Measurements from ENCODE around the gene COMP.

Gene COMP

GRCh38 chr19:18804643-18805042 lies 13.5 kb upstream of the COMP start:
- TF ChIP-seq CTCF (IDR thresholded peaks at IDR 0.05; ENCODE audit: low read depth, low read length, missing control alignments), result no peak
- Histone ChIP-seq H3K4me3 (ENCODE audit: low read depth, low read length) (no peak overlapping the region), H3K36me3 (replicated peaks) (no peaks in the 10 kb centered on the region), H3K27ac (no peak overlapping the region), H3K27me3 (replicated peaks) (peaks cover 6% of the 10 kb centered on the region)
- DNase-seq, result no peak
- in situ Hi-C loops (cut with HindIII; ENCODE audit: low pct_ligation_motif_present, low sequenced_read_pairs), result no loop called here

GRCh38 chr19:18804139-18804601 lies 13.1 kb upstream of the COMP start:
- DNase-seq, result no peak
- no peaks in the 10 kb centered on the region for H3K36me3 ChIP-seq (replicated peaks)
- H3K4me3 ChIP-seq (ENCODE audit: low read depth, low read length), result no peak overlapping the region
- in situ Hi-C loops (cut with HindIII; ENCODE audit: low pct_ligation_motif_present, low sequenced_read_pairs), result no loop called here
- H3K27ac ChIP-seq, result no peak overlapping the region
- H3K27me3 ChIP-seq (replicated peaks), result peaks cover 6% of the 10 kb centered on the region
- no peak for TF ChIP-seq CTCF (IDR thresholded peaks at IDR 0.05; ENCODE audit: low read depth, low read length, missing control alignments)

- TF ChIP-seq CTCF (IDR thresholded peaks at IDR 0.05; ENCODE audit: low read depth, low read length, missing control alignments), result no peak
- Histone ChIP-seq H3K36me3 (replicated peaks) (no peaks in the 10 kb centered on the region), H3K27ac (no peak overlapping the region), H3K27me3 (replicated peaks) (peaks cover 9% of the 10 kb centered on the region), H3K4me3 (ENCODE audit: low read depth, low read length) (no peak overlapping the region)
- no peak for DNase-seq
- in situ Hi-C loops (cut with HindIII; ENCODE audit: low pct_ligation_motif_present, low sequenced_read_pairs), result no loop called here
Observed at GRCh38 chr19:18803550-18804138, 12.5 kb upstream of the COMP start.

- peaks cover 19% of the 10 kb centered on the region for H3K27me3 ChIP-seq (replicated peaks)
- no peak overlapping the region for H3K27ac ChIP-seq
- DNase-seq, result no peak
- H3K36me3 ChIP-seq (replicated peaks), result no peaks in the 10 kb centered on the region
- no peak for TF ChIP-seq CTCF (IDR thresholded peaks at IDR 0.05; ENCODE audit: low read depth, low read length, missing control alignments)
- H3K4me3 ChIP-seq (ENCODE audit: low read depth, low read length), result no peak overlapping the region
- in situ Hi-C loops (cut with HindIII; ENCODE audit: low pct_ligation_motif_present, low sequenced_read_pairs), result no loop called here
Observed at GRCh38 chr19:18802354-18802753, 11.2 kb upstream of the COMP start.

- H3K27ac ChIP-seq, result no peak overlapping the region
- DNase-seq, result no peak
- H3K27me3 ChIP-seq (replicated peaks), result peaks cover 25% of the 10 kb centered on the region
- TF ChIP-seq CTCF (IDR thresholded peaks at IDR 0.05; ENCODE audit: low read depth, low read length, missing control alignments), result no peak
- in situ Hi-C loops (cut with HindIII; ENCODE audit: low pct_ligation_motif_present, low sequenced_read_pairs), result no loop called here
- no peaks in the 10 kb centered on the region for H3K36me3 ChIP-seq (replicated peaks)
- no peak overlapping the region for H3K4me3 ChIP-seq (ENCODE audit: low read depth, low read length)
Observed at GRCh38 chr19:18800636-18801035, 9.5 kb upstream of the COMP start.

GRCh38 chr19:18800079-18800478 lies 9.0 kb upstream of the COMP start:
- in situ Hi-C loops (cut with HindIII; ENCODE audit: low pct_ligation_motif_present, low sequenced_read_pairs), result no loop called here
- no peak for TF ChIP-seq CTCF (IDR thresholded peaks at IDR 0.05; ENCODE audit: low read depth, low read length, missing control alignments)
- no peak for DNase-seq
- Histone ChIP-seq H3K27me3 (replicated peaks) (peaks cover 29% of the 10 kb centered on the region), H3K27ac (no peak overlapping the region), H3K36me3 (replicated peaks) (no peaks in the 10 kb centered on the region), H3K4me3 (ENCODE audit: low read depth, low read length) (no peak overlapping the region)
